Osteoblast (primary cell): ENCODE results near the gene TACC2. TPM values are rescaled to one million over a fixed set of nuclear protein-coding genes. Genes with fewer than 3 reads are reported as not detected.

Source experiments
- DNase-seq: peaks from one replicate; pipeline ENCODE4 v3.0.0; 2011; ENCODE audit warnings: low spot score, mixed read lengths; ENCODE audit not compliant: insufficient read length; ENCODE audit errors: missing footprints
- H2AFZ ChIP-seq: 2 replicates; pipeline ENCODE4 v1.6.0; 2011; ENCODE audit warnings: mild to moderate bottlenecking, low read length
- H3K27ac ChIP-seq: 2 replicates; pipeline ENCODE4 v1.5.1; 2011; ENCODE audit warnings: mild to moderate bottlenecking, low read depth, low read length, moderate library complexity
- H3K27me3 ChIP-seq: 2 replicates; pipeline ENCODE4 v1.6.0; 2012; ENCODE audit warnings: mild to moderate bottlenecking, control low read depth, inconsistent platforms, low read length, moderate library complexity; ENCODE audit not compliant: insufficient read depth
- H3K36me3 ChIP-seq: 2 replicates; pipeline ENCODE4 v1.5.1; 2011; ENCODE audit warnings: mild to moderate bottlenecking, low read length, control low read depth, moderate library complexity; ENCODE audit not compliant: insufficient read depth
- H3K4me1 ChIP-seq: 2 replicates; pipeline ENCODE4 v1.5.1; 2011; ENCODE audit warnings: mild to moderate bottlenecking, low read length, control low read depth, moderate library complexity; ENCODE audit not compliant: insufficient read depth
- H3K4me2 ChIP-seq: 2 replicates; pipeline ENCODE4 v1.6.0; 2011; ENCODE audit warnings: mild to moderate bottlenecking, low read length; ENCODE audit not compliant: insufficient read depth
- H3K4me3 ChIP-seq: fragments of 200-600 bp; sonication (generic); 3 replicates; pipeline ENCODE4 v1.5.1; 2012; ENCODE audit warnings: mild to moderate bottlenecking, low read length, inconsistent platforms; ENCODE audit not compliant: insufficient read depth
- H3K79me2 ChIP-seq: 2 replicates; pipeline ENCODE4 v1.6.0; 2012; ENCODE audit warnings: mild to moderate bottlenecking, low read length, control low read depth, inconsistent platforms; ENCODE audit not compliant: insufficient read depth
- H3K9me3 ChIP-seq: 2 replicates; pipeline ENCODE4 v1.5.1; 2011; ENCODE audit warnings: low read depth, low read length, control low read depth
- H4K20me1 ChIP-seq: 2 replicates; pipeline ENCODE4 v1.6.0; 2012; ENCODE audit warnings: mild to moderate bottlenecking, low read length, control low read depth; ENCODE audit not compliant: insufficient read depth
- CTCF ChIP-seq: IDR thresholded peaks from 2 replicates; pipeline ENCODE4 v1.5.1; 2011; ENCODE audit warnings: mild to moderate bottlenecking, low read depth, low read length, moderate library complexity; ENCODE audit errors: extremely low read depth
- total RNA-seq: library from RNA; depleted of rRNA; stranded (reverse); fragments of >200 nt; gene quantifications from 2 replicates; pipeline ENCODE4 v1.2.3, GENCODE V29; 2012

The TACC2 gene
- total RNA-seq, 1 donor: 5.8 TPM

- Histone ChIP-seq H2AFZ (no peak overlapping the region), H3K36me3 (no peaks in the 10 kb centered on the region), H3K4me2 (no peak overlapping the region), H3K79me2 (no peaks in the 10 kb centered on the region), H3K9me3 (no peaks in the 10 kb centered on the region), H3K27ac (no peak overlapping the region), H3K4me1 (peaks cover 7% of the 10 kb centered on the region), H3K27me3 (peaks cover 4% of the 10 kb centered on the region), H3K4me3 (no peak overlapping the region), H4K20me1 (no peaks in the 10 kb centered on the region)
- DNase-seq: no peak
- TF ChIP-seq CTCF: no peak
These were observed 61.8 kb downstream of the TACC2 start for GRCh38 chr10:122050811-122051210.

GRCh38 chr10:122051609-122052385, 62.8 kb downstream of the TACC2 start:
- H3K27me3 ChIP-seq: peaks cover 4% of the 10 kb centered on the region
- peak overlapping the region; percentile 79 for H2AFZ ChIP-seq
- H3K27ac ChIP-seq: no peak overlapping the region
- peaks cover 7% of the 10 kb centered on the region for H3K4me1 ChIP-seq
- no peaks in the 10 kb centered on the region for H3K79me2 ChIP-seq
- H4K20me1 ChIP-seq: no peaks in the 10 kb centered on the region
- H3K9me3 ChIP-seq: no peaks in the 10 kb centered on the region
- H3K4me3 ChIP-seq: no peak overlapping the region
- H3K4me2 ChIP-seq: no peak overlapping the region
- H3K36me3 ChIP-seq: no peaks in the 10 kb centered on the region
- peak; percentile 88 for TF ChIP-seq CTCF
- peak; percentile 90 for DNase-seq

- Histone ChIP-seq H3K36me3 (no peaks in the 10 kb centered on the region), H3K27ac (no peak overlapping the region), H3K79me2 (no peaks in the 10 kb centered on the region), H3K4me1 (peaks cover 7% of the 10 kb centered on the region), H3K27me3 (peaks cover 4% of the 10 kb centered on the region), H2AFZ (no peak overlapping the region), H3K4me3 (no peak overlapping the region), H3K9me3 (no peaks in the 10 kb centered on the region), H4K20me1 (no peaks in the 10 kb centered on the region), H3K4me2 (no peak overlapping the region)
- DNase-seq: no peak
- TF ChIP-seq CTCF: no peak
These were observed 63.7 kb downstream of the TACC2 start for GRCh38 chr10:122052701-122053100.

GRCh38 chr10:122053314-122053713, 64.4 kb downstream of the TACC2 start:
- Histone ChIP-seq H3K27me3 (no peaks in the 10 kb centered on the region), H3K9me3 (no peaks in the 10 kb centered on the region), H3K4me2 (no peak overlapping the region), H2AFZ (no peak overlapping the region), H3K79me2 (no peaks in the 10 kb centered on the region), H3K36me3 (no peaks in the 10 kb centered on the region), H3K27ac (no peak overlapping the region), H4K20me1 (no peaks in the 10 kb centered on the region), H3K4me1 (peaks cover 7% of the 10 kb centered on the region), H3K4me3 (no peak overlapping the region)
- DNase-seq: no peak
- no peak for TF ChIP-seq CTCF
